Colonic mucosa (tissue), 4 donors: ENCODE data around the gene CTRB2. TPM values are rescaled to one million over a fixed set of nuclear protein-coding genes. Genes with fewer than 3 reads are reported as not detected.

ENCODE experiments used
- DNase-seq: peaks from one replicate; pipeline ENCODE4 v3.0.0-alpha.2; 2020
- H3K27ac ChIP-seq: fragments of 200-600 bp; one replicate; pipeline ENCODE4 v1.8.0; 2021
- H3K27me3 ChIP-seq: fragments of 200-600 bp; one replicate; pipeline ENCODE4 v1.8.0; 2021
- H3K36me3 ChIP-seq: fragments of 200-600 bp; one replicate; pipeline ENCODE4 v1.8.0; 2021
- H3K4me1 ChIP-seq: fragments of 200-600 bp; one replicate; pipeline ENCODE4 v1.8.0; 2021; ENCODE audit warnings: mild to moderate bottlenecking
- H3K4me3 ChIP-seq: fragments of 200-600 bp; one replicate; pipeline ENCODE4 v1.8.0; 2021
- H3K9ac ChIP-seq, 2 donors: one replicate each; pipeline ENCODE4 v1.7.0; 2013; ENCODE audit warnings: control low read depth in 2 of 2, low read depth in 2 of 2, low read length in 2 of 2
- H3K9me3 ChIP-seq: fragments of 200-600 bp; one replicate; pipeline ENCODE4 v1.8.0; 2021
- CTCF ChIP-seq: fragments of 200-600 bp; IDR thresholded peaks from one replicate; pipeline ENCODE4 v1.8.0; 2022; ENCODE audit warnings: antibody characterized with exemption, mild to moderate bottlenecking
- intact Hi-C: fragments of 100-400 bp; cut with DNase I; formaldehyde crosslinking; loops from one replicate; pipeline ENCODE4 v1.14.1; 2022
- total RNA-seq, 2 donors: library from RNA; stranded (reverse); fragmentation: NEBNext Ultra II Directional in 1 of 2; extraction: Animal tissue kit (Norgen Biotek cat#: 25700) in 1 of 2; gene quantifications; one replicate each; pipeline ENCODE4 v1.2.1, GENCODE V29; 2021
- donor health status: healthy.
- donor health status: DM: no; HTN: no; CAD: no.
- donor health status: DM: no; HTN: no; CAD: no.

The CTRB2 gene
- total RNA-seq, 2 donors from 2014 or later = 29.1 TPM; not detected in 1

GRCh38 chr16:75239542-75240122 lies 32.7 kb upstream of the CTRB2 start:
- no peak for DNase-seq
- peak overlapping the region in 1 of 2 donors; percentile 16 for H3K9ac ChIP-seq
- peaks cover 7% of the 10 kb centered on the region for H3K4me1 ChIP-seq
- H3K36me3 ChIP-seq = peaks cover 11% of the 10 kb centered on the region
- TF ChIP-seq CTCF = no peak
- no peaks in the 10 kb centered on the region for H3K27me3 ChIP-seq
- H3K4me3 ChIP-seq = no peak overlapping the region
- intact Hi-C loops = no loop called here
- H3K27ac ChIP-seq = no peak overlapping the region
- H3K9me3 ChIP-seq = no peaks in the 10 kb centered on the region

- Histone ChIP-seq H3K27me3 (no peaks in the 10 kb centered on the region), H3K4me1 (peaks cover 1% of the 10 kb centered on the region), H3K27ac (no peak overlapping the region), H3K36me3 (peaks cover 11% of the 10 kb centered on the region), H3K9ac (peak overlapping the region in 1 of 2 donors; percentile 16), H3K9me3 (no peaks in the 10 kb centered on the region), H3K4me3 (no peak overlapping the region)
- no peak for TF ChIP-seq CTCF
- intact Hi-C loops = no loop called here
- no peak for DNase-seq
Measured at GRCh38 chr16:75238853-75239541, 32.0 kb upstream of the CTRB2 start.

- DNase-seq = peak; percentile 38
- intact Hi-C loops = no loop called here
- no peak for TF ChIP-seq CTCF
- Histone ChIP-seq H3K9me3 (no peaks in the 10 kb centered on the region), H3K4me3 (no peak overlapping the region), H3K27me3 (no peaks in the 10 kb centered on the region), H3K36me3 (peaks cover 11% of the 10 kb centered on the region), H3K9ac (peak overlapping the region in 1 of 2 donors; percentile 6), H3K4me1 (no peaks in the 10 kb centered on the region), H3K27ac (no peak overlapping the region)
Measured at GRCh38 chr16:75238132-75238852, 31.3 kb upstream of the CTRB2 start.

- Histone ChIP-seq H3K27ac (no peak overlapping the region), H3K27me3 (no peaks in the 10 kb centered on the region), H3K9me3 (no peaks in the 10 kb centered on the region), H3K9ac (peak overlapping the region in 1 of 2 donors; percentile 6), H3K4me1 (no peaks in the 10 kb centered on the region), H3K36me3 (peaks cover 11% of the 10 kb centered on the region), H3K4me3 (no peak overlapping the region)
- intact Hi-C loops = no loop called here
- TF ChIP-seq CTCF = no peak
- DNase-seq = peak; percentile 17
Measured at GRCh38 chr16:75237398-75238131, 30.6 kb upstream of the CTRB2 start.

- intact Hi-C loops = no loop called here
- no peak overlapping the region for H3K27ac ChIP-seq
- H3K4me3 ChIP-seq = no peak overlapping the region
- H3K4me1 ChIP-seq = no peaks in the 10 kb centered on the region
- H3K27me3 ChIP-seq = no peaks in the 10 kb centered on the region
- H3K9me3 ChIP-seq = no peaks in the 10 kb centered on the region
- no peak overlapping the region for H3K9ac ChIP-seq
- peaks cover 6% of the 10 kb centered on the region for H3K36me3 ChIP-seq
- DNase-seq = no peak
- TF ChIP-seq CTCF = no peak
Measured at GRCh38 chr16:75236736-75237397, 29.9 kb upstream of the CTRB2 start.
